ENCODE data around the gene TBC1D22A.

DNA sequence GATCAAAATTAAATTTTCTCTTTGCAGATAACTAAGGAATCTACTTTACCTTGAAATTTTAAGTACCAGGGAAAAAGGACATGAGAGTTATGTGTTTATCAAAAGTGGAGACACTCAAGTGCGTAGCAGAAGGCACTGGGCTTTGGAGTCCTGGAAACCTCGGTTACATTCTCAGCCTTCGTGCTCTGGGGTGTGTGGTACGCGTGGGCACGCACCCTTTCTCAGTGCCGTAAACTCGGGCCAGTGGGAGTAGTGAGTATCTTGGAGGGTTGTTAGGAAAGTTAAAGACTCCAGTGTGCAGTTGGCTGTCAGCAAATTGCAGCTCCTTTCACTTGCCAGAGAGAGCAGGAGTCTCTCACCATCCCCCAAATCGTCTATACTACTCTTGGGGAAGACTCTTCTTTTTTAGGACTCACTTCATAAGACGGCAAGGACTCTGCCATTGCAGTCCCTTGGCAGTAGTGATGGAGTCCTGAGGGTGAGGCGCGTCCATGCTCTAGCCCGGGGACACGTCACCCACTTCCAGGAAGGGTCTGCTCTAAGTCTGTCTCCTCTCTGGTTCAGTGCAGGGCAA is 171.8 kb downstream of the TBC1D22A start:
- TF ChIP-seq, protein P1, sequence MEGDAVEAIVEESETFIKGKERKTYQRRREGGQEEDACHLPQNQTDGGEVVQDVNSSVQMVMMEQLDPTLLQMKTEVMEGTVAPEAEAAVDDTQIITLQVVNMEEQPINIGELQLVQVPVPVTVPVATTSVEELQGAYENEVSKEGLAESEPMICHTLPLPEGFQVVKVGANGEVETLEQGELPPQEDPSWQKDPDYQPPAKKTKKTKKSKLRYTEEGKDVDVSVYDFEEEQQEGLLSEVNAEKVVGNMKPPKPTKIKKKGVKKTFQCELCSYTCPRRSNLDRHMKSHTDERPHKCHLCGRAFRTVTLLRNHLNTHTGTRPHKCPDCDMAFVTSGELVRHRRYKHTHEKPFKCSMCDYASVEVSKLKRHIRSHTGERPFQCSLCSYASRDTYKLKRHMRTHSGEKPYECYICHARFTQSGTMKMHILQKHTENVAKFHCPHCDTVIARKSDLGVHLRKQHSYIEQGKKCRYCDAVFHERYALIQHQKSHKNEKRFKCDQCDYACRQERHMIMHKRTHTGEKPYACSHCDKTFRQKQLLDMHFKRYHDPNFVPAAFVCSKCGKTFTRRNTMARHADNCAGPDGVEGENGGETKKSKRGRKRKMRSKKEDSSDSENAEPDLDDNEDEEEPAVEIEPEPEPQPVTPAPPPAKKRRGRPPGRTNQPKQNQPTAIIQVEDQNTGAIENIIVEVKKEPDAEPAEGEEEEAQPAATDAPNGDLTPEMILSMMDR (IDR thresholded peaks at IDR 0.05 in 2 of 3, conservative IDR thresholded peaks at IDR 0.05 in 1 of 3; ENCODE audit: borderline replicate concordance in 1 of 3, insufficient read depth in 1 of 3, low read depth in 2 of 3, low read length in 2 of 3), result no peak
- TF ChIP-seq EZH2phosphoT487 (IDR thresholded peaks at IDR 0.05; ENCODE audit: borderline replicate concordance), result no peak
- no peak for TF ChIP-seq POLR2A (IDR thresholded peaks at IDR 0.05; ENCODE audit: borderline replicate concordance, extremely low read depth, insufficient read depth, insufficient read length)
- no peak for TF ChIP-seq EZH2 (IDR thresholded peaks at IDR 0.05)
